ENCODE results near the gene NAALADL2.

DNA sequence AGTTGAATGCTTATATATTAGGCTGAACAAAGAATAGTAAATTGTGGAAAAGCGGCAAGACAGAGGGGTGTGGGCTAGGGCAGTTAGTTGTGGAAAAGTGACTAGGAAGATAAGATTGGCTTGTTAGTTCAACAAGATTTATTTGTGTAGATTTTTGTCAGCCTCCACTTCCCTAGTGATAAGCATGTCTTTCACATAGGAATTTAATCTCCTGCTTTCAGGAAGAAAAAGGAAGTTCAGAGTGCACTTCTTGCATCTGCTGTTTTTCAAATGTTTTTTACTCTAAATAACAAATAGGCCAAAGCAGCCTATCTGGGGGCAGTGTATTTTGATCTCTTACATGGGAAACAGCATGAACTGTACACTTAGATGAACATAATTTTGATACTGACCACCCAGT, 919.9 kb downstream of the NAALADL2 start:
- TF ChIP-seq CTCF (IDR thresholded peaks at IDR 0.05) (no peak), POLR2A (IDR thresholded peaks at IDR 0.05; ENCODE audit: low read length) (no peak), CHD4 (IDR thresholded peaks at IDR 0.05; ENCODE audit: borderline replicate concordance) (no peak)

All from A549 (cell line).